ENCODE results near the gene KRTAP4-6. TPM values are rescaled to one million over a fixed set of nuclear protein-coding genes. Genes with fewer than 3 reads are reported as not detected.
"Not testable (repeated sequence)": the region's sequence is repeated elsewhere in the genome, so short reads cannot be mapped to it uniquely, and the experiment has no call there.

KRTAP4-6 gene
- total RNA-seq, 4 donors from 2014 or later: not detected

DNA sequence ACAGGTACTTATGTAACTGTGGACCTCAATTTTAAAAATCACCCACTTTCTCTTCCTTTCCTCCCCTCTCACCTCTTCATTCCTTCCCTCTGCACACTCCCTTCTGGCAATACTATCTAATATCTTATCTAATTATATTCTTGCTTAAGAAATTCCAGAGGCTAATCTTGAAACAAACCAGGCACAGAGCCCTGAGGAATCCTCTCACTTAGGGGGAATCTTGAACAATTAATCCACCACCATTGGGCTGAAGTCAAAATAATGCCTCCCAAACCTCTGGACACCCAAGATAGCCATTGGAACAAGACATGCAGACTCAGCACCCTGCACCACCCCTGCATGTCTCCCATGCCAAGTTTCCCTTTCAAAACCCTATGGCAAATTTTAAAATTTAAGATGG is 1.0 kb upstream of the KRTAP4-6 start:
- ATAC-seq: no peak
- DNase-seq: no peak
- Histone ChIP-seq H3K27me3 (peaks cover 0 to 3% (median 0%) of the 10 kb centered on the region in 3 donors), H3K4me1 (no peaks in the 10 kb centered on the region), H3K36me3 (no peaks in the 10 kb centered on the region), H3K4me3 (no peak overlapping the region), H3K27ac (no peak overlapping the region), H3K9me3 (no peaks in the 10 kb centered on the region)
- in situ Hi-C loops (cut with MboI; ENCODE audit: low sequenced_read_pairs in 4 of 4): no loop called here
- TF ChIP-seq, protein P1, sequence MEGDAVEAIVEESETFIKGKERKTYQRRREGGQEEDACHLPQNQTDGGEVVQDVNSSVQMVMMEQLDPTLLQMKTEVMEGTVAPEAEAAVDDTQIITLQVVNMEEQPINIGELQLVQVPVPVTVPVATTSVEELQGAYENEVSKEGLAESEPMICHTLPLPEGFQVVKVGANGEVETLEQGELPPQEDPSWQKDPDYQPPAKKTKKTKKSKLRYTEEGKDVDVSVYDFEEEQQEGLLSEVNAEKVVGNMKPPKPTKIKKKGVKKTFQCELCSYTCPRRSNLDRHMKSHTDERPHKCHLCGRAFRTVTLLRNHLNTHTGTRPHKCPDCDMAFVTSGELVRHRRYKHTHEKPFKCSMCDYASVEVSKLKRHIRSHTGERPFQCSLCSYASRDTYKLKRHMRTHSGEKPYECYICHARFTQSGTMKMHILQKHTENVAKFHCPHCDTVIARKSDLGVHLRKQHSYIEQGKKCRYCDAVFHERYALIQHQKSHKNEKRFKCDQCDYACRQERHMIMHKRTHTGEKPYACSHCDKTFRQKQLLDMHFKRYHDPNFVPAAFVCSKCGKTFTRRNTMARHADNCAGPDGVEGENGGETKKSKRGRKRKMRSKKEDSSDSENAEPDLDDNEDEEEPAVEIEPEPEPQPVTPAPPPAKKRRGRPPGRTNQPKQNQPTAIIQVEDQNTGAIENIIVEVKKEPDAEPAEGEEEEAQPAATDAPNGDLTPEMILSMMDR (IDR thresholded peaks at IDR 0.05 in 4 of 5, conservative IDR thresholded peaks at IDR 0.05 in 1 of 5): no peak
- TF ChIP-seq POLR2A (IDR thresholded peaks at IDR 0.05): no peak
- intact Hi-C loops (cut with DNase I; ENCODE audit: low total_unique reads): no loop called here

DNA sequence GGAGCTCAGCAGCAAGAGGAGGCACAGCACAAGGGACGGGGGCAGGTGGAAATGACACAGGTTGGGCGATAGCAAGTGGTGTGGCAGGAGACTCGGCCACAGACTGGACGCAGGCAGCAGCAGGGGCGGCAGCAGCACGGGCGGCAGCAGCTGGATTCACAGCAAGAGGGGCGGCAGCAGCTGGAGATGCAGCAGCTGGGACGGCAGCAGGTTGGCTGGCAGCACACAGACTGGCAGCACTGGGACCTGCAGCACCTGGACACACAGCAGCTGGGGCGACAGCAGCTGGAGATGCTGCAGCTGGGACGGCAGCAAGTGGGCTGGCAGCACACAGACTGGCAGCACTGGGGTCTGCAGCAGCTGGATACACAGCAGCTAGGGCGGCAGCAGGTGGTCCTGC is 479 bp downstream of the KRTAP4-6 start:
- H3K27me3 ChIP-seq; intact Hi-C loops (cut with DNase I; ENCODE audit: low total_unique reads); H3K9me3 ChIP-seq; H3K27ac ChIP-seq; ATAC-seq; H3K36me3 ChIP-seq; DNase-seq; H3K4me3 ChIP-seq; in situ Hi-C loops (cut with MboI; ENCODE audit: low sequenced_read_pairs in 4 of 4); H3K4me1 ChIP-seq: not testable (repeated sequence)

DNA sequence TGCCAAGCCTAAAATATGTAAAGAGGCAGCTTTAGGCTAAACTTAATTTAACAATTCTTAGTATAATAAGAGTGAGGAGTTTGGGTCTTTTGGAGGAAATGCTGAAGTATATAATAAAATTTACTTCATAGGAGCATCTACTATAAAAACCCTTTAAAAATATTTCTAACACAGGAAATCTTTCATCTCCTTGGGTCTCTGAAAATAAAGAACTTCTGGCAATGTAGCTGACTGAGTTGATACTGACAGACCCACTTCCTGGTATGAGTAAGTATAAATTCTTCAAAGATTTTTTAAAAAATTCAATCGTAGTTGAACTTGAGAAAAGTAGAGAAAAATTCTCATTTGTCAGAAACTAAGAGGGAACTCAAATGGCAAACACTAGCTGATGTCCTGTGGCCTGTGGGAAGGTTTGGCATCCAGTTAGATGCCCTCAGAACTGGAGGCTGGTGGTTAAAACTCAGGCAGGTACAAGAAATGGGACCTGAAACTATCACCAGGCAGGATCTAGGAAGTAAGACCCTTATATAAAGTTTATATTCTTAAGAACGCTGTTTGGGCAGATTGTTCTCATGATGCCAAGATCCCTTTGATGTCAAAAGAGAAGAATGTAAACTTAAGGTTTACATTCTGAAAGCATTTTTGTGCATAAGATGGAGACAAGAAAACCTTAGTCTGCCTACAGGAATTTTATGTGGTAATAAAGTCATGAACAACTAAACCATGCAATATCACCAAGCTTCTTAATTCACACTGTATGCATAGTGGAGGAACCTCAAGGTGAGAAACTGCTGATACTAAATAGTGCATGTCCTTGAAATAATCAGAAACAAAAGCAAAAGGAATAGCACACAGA is 6.2 kb downstream of the KRTAP4-6 start:
- no peaks in the 10 kb centered on the region for H3K4me1 ChIP-seq
- in situ Hi-C loops (cut with MboI; ENCODE audit: low sequenced_read_pairs in 4 of 4): no loop called here
- TF ChIP-seq, protein P1 (IDR thresholded peaks at IDR 0.05 in 4 of 5, conservative IDR thresholded peaks at IDR 0.05 in 1 of 5): no peak
- no peak for TF ChIP-seq POLR2A (IDR thresholded peaks at IDR 0.05)
- H3K27me3 ChIP-seq: peaks cover 0 to 6% (median 0%) of the 10 kb centered on the region in 3 donors
- ATAC-seq (no peak), DNase-seq (no peak)
- H3K4me3 ChIP-seq: no peak overlapping the region
- intact Hi-C loops (cut with DNase I; ENCODE audit: low total_unique reads): no loop called here
- no peaks in the 10 kb centered on the region for H3K9me3 ChIP-seq
- no peak overlapping the region for H3K27ac ChIP-seq
- no peaks in the 10 kb centered on the region for H3K36me3 ChIP-seq

DNA sequence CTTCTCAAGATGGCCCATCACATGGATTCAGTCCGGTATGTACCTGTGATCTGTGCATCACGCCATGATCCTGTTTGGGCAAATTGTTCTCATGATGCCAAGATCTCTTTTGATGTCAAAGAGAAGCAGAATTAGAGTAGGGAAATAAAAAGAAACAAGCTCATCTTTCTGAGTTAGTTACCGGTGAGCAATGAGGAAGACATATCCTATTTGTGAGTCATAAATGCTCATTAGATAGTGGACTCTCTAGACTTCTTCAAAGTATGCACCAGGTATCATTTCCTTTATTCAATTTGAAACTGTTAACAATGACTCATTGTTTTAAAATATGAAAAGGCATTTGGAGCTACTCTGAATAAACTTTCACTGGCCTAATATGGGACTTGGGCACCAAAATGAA is 8.4 kb downstream of the KRTAP4-6 start:
- intact Hi-C loops (cut with DNase I; ENCODE audit: low total_unique reads): no loop called here
- H3K27ac ChIP-seq: no peak overlapping the region
- peaks cover 0 to 3% (median 0%) of the 10 kb centered on the region in 3 donors for H3K27me3 ChIP-seq
- no peak for DNase-seq
- no peaks in the 10 kb centered on the region for H3K36me3 ChIP-seq
- TF ChIP-seq, protein P1 (IDR thresholded peaks at IDR 0.05 in 4 of 5, conservative IDR thresholded peaks at IDR 0.05 in 1 of 5): no peak
- TF ChIP-seq POLR2A (IDR thresholded peaks at IDR 0.05): no peak
- no peaks in the 10 kb centered on the region for H3K4me1 ChIP-seq
- in situ Hi-C loops (cut with MboI; ENCODE audit: low sequenced_read_pairs in 4 of 4): no loop called here
- H3K4me3 ChIP-seq: no peak overlapping the region
- ATAC-seq: no peak
- H3K9me3 ChIP-seq: no peaks in the 10 kb centered on the region

DNA sequence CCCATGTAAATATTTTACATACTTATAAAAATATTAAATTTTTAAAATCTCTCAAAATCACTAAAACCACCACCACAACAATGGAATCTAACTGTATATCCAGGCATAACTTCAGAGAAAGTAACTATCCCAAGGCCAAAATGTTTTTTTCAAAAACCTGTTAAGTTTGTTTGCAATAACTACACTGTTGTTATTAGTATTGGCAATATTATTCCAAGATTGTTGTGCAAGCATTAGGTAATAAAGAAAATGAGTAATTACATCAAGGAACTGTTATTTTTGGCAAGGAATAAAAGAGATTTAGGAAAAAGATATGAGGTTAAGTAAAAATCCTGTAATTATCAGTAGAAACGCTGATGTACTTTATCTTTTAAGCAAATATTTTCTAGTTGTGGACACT is 13.0 kb downstream of the KRTAP4-6 start:
- DNase-seq (no peak), ATAC-seq (no peak)
- in situ Hi-C loops (cut with MboI; ENCODE audit: low sequenced_read_pairs in 4 of 4): no loop called here
- TF ChIP-seq POLR2A (IDR thresholded peaks at IDR 0.05): no peak
- TF ChIP-seq, protein P1 (IDR thresholded peaks at IDR 0.05 in 4 of 5, conservative IDR thresholded peaks at IDR 0.05 in 1 of 5): no peak
- Histone ChIP-seq H3K9me3 (no peaks in the 10 kb centered on the region), H3K27ac (no peak overlapping the region), H3K27me3 (peaks cover 0 to 4% (median 0%) of the 10 kb centered on the region in 3 donors), H3K4me3 (no peak overlapping the region), H3K36me3 (no peaks in the 10 kb centered on the region), H3K4me1 (no peaks in the 10 kb centered on the region)
- intact Hi-C loops (cut with DNase I; ENCODE audit: low total_unique reads): no loop called here
